ELR (cell line): ENCODE results near the gene CDKN1C.

Experiments
- DNase-seq: peaks from one replicate; pipeline ENCODE4 v3.0.0-alpha.2; 2015; ENCODE audit warnings: low read depth

CDKN1C gene

GRCh38 chr11:2923446-2924375, 38.1 kb upstream of the CDKN1C start:
- no peak for DNase-seq

GRCh38 chr11:2922655-2923054, 37.1 kb upstream of the CDKN1C start:
- no peak for DNase-seq

- DNase-seq, result no peak
These were observed 36.3 kb upstream of the CDKN1C start for GRCh38 chr11:2921742-2922493.

GRCh38 chr11:2921261-2921660, 35.7 kb upstream of the CDKN1C start:
- no peak for DNase-seq

GRCh38 chr11:2920343-2920742, 34.8 kb upstream of the CDKN1C start:
- no peak for DNase-seq

GRCh38 chr11:2919837-2920236, 34.3 kb upstream of the CDKN1C start:
- DNase-seq, result no peak

GRCh38 chr11:2919188-2919587, 33.6 kb upstream of the CDKN1C start:
- no peak for DNase-seq

- no peak for DNase-seq
These were observed 32.4 kb upstream of the CDKN1C start for GRCh38 chr11:2917842-2918490.

- DNase-seq, result no peak
These were observed 31.5 kb upstream of the CDKN1C start for GRCh38 chr11:2916892-2917645.

GRCh38 chr11:2916114-2916891, 30.7 kb upstream of the CDKN1C start:
- no peak for DNase-seq

GRCh38 chr11:2915473-2915872, 29.9 kb upstream of the CDKN1C start:
- DNase-seq, result no peak

- no peak for DNase-seq
These were observed 29.1 kb upstream of the CDKN1C start for GRCh38 chr11:2914455-2915195.

- no peak for DNase-seq
These were observed 28.2 kb upstream of the CDKN1C start for GRCh38 chr11:2913776-2914175.

GRCh38 chr11:2913019-2913431, 27.4 kb upstream of the CDKN1C start:
- DNase-seq, result peak; percentile 64

GRCh38 chr11:2912498-2912897, 26.9 kb upstream of the CDKN1C start:
- peak; percentile 88 for DNase-seq

GRCh38 chr11:2911785-2912391, 26.3 kb upstream of the CDKN1C start:
- no peak for DNase-seq

GRCh38 chr11:2911088-2911784, 25.7 kb upstream of the CDKN1C start:
- DNase-seq, result no peak

- DNase-seq, result no peak
These were observed 24.9 kb upstream of the CDKN1C start for GRCh38 chr11:2910401-2910955.
